ENCODE measurements around the gene WNK1. TPM values are rescaled to one million over a fixed set of nuclear protein-coding genes. Genes with fewer than 3 reads are reported as not detected.

The WNK1 gene
- total RNA-seq, 2 experiments from 2014 or later, result 142 to 143 TPM

- DNase-seq (peak; percentile 59), ATAC-seq (peak; percentile 74)
- H3K27me3 Mint-ChIP-seq, result no peaks in the 10 kb centered on the region
- H3K27ac Mint-ChIP-seq, result peak overlapping the region; percentile 90
- intact Hi-C loops (cut with micrococcal nuclease), result no loop called here
- TF ChIP-seq CTCF (IDR thresholded peaks at IDR 0.05), result no peak
- H3K4me3 Mint-ChIP-seq, result peak overlapping the region; percentile 28
- ChIA-PET POLR2A (interaction anchor here (0.8 to 1.9 kb wide), 4 partner anchors 13 to 61 kb away, joined by 3 to 4 read pairs (median 4); partner anchors contain the start of gene NINJ2), CTCF (interaction anchor here (1.0 to 1.4 kb wide), 3 partner anchors 11 to 26 kb away, joined by 3 to 7 read pairs (median 4); no protein-coding TSS in a partner anchor)
- peaks cover 6% of the 10 kb centered on the region for H3K36me3 Mint-ChIP-seq (ENCODE audit: low read depth)
- H3K9me3 Mint-ChIP-seq, result peaks cover 2% of the 10 kb centered on the region
- H3K4me1 Mint-ChIP-seq (ENCODE audit: low read depth), result peaks cover 71% of the 10 kb centered on the region
Observed at GRCh38 chr12:724194-724855, 28.1 kb upstream of the WNK1 start.

- CTCF ChIA-PET, result interaction anchor here (6.5 kb wide), 1 partner anchor 14 kb away, joined by 50 read pairs; no protein-coding TSS in a partner anchor
- peaks cover 72% of the 10 kb centered on the region for H3K4me1 Mint-ChIP-seq (ENCODE audit: low read depth)
- DNase-seq (no peak), ATAC-seq (no peak)
- H3K36me3 Mint-ChIP-seq (ENCODE audit: low read depth), result peaks cover 6% of the 10 kb centered on the region
- no peak overlapping the region for H3K27ac Mint-ChIP-seq
- H3K9me3 Mint-ChIP-seq, result peaks cover 5% of the 10 kb centered on the region
- no peaks in the 10 kb centered on the region for H3K27me3 Mint-ChIP-seq
- TF ChIP-seq CTCF (IDR thresholded peaks at IDR 0.05), result no peak
- intact Hi-C loops (cut with micrococcal nuclease), result no loop called here
- H3K4me3 Mint-ChIP-seq, result no peak overlapping the region
- POLR2A ChIA-PET, result no interaction called here
Observed at GRCh38 chr12:725076-725475, 27.3 kb upstream of the WNK1 start.

GRCh38 chr12:726281-727140 lies 25.9 kb upstream of the WNK1 start:
- no peak for TF ChIP-seq CTCF (IDR thresholded peaks at IDR 0.05)
- DNase-seq (no peak), ATAC-seq (peak; percentile 29)
- Mint-ChIP-seq H3K27me3 (no peaks in the 10 kb centered on the region), H3K36me3 (ENCODE audit: low read depth) (peaks cover 6% of the 10 kb centered on the region), H3K4me3 (no peak overlapping the region), H3K4me1 (ENCODE audit: low read depth) (peaks cover 72% of the 10 kb centered on the region), H3K27ac (peak overlapping the region; percentile 78), H3K9me3 (peaks cover 11% of the 10 kb centered on the region)
- intact Hi-C loops (cut with micrococcal nuclease), result no loop called here
- POLR2A ChIA-PET, result interaction anchor here (1.3 to 2.7 kb wide), 2 partner anchors 25 to 96 kb away, joined by 4 to 16 read pairs; partner anchors contain the start of gene WNK1
- CTCF ChIA-PET, result interaction anchor here (1.0 to 6.5 kb wide), 5 partner anchors 12 to 151 kb away, joined by 3 to 50 read pairs (median 5); no protein-coding TSS in a partner anchor

GRCh38 chr12:727321-727720 lies 25.1 kb upstream of the WNK1 start:
- TF ChIP-seq CTCF (IDR thresholded peaks at IDR 0.05), result no peak
- intact Hi-C loops (cut with micrococcal nuclease), result no loop called here
- Mint-ChIP-seq H3K27ac (no peak overlapping the region), H3K4me1 (ENCODE audit: low read depth) (peaks cover 71% of the 10 kb centered on the region), H3K27me3 (no peaks in the 10 kb centered on the region), H3K36me3 (ENCODE audit: low read depth) (peaks cover 6% of the 10 kb centered on the region), H3K4me3 (no peak overlapping the region), H3K9me3 (peaks cover 11% of the 10 kb centered on the region)
- ChIA-PET CTCF (interaction anchor here (1.2 to 6.5 kb wide), 5 partner anchors 11 to 152 kb away, joined by 3 to 50 read pairs (median 4); no protein-coding TSS in a partner anchor), POLR2A (interaction anchor here (0.9 to 2.7 kb wide), 4 partner anchors 10 to 97 kb away, joined by 4 to 16 read pairs (median 6); partner anchors contain the start of gene WNK1)
- ATAC-seq (no peak), DNase-seq (no peak)
